NCI-H2081 (cell line): Measurements from ENCODE around the gene RALA.
"Not testable (repeated sequence)": the region's sequence is repeated elsewhere in the genome, so short reads cannot be mapped to it uniquely, and the experiment has no call there.

Experiments
- DNase-seq, 2 experiments: peaks; one replicate each; lab custom pipeline; 2025; lab: John Stamatoyannopoulos, UW

The RALA gene

GRCh38 chr7:39683216-39683845 lies 60.0 kb downstream of the RALA start:
- no peak for DNase-seq

DNA sequence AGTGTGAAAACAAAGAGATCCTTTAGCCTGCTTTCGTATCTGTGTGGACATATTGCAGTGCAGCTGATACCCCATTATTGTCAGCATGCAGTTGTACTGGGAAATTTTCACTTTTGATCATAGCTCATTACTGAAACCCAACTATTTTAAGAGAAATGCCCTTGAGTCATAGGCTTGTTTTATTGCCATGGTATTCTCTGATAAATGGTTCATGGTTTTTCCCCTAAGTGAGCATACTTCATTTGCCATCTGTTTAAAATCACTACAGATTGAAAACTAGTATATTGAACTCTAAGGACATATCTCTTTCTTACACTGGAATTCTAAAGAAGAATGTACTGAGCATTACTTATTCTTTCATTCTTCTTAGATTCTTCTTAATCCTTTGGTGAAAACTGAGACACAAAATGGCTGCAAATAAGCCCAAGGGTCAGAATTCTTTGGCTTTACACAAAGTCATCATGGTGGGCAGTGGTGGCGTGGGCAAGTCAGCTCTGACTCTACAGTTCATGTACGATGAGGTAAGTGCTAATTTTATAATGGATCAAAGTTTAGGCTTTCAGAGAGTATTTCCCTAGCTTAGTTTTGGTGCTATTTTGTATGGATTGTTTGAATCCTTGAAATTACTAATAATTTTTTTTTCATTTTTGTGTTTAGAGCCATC lies 63.0 kb downstream of the RALA start:
- no peak for DNase-seq

- DNase-seq = no peak
Measured at GRCh38 chr7:39688611-39689480, 65.5 kb downstream of the RALA start.

DNA sequence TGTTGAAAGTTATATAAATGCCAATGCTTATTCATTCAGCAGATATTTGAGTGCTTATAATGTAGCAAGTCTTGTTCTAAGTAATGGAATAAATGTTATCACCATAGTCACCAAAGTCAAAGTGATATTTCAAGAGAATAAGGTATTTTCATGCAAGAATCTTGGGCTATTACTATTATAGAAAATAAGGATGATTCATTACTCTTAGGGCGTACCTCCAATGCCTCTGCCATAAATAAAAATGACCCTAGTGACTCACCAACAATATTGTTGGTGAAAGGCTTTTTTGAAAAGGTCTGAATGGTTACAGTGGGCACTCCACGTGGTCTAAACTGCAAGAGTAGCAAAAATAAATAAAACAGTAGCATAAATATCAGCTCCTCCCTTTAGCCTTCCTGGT lies 68.4 kb downstream of the RALA start:
- no peak for DNase-seq

DNA sequence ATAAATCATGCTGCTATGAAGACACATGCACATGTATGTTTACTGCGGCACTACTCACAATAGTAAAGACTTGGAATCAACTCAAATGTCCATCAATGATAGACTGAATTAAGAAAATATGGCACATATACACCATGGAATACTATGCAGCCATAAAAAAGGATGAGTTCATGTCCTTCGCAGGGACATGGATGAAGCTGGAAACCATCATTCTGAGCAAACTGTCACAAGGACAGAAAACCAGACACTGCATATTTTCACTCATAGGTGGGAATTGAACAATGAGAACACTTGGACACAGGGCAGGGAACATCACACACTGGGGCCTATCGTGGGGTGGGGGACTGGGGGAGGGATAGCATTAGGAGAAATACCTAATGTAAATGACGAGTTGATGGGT lies 69.7 kb downstream of the RALA start:
- DNase-seq = not testable (repeated sequence)

DNA sequence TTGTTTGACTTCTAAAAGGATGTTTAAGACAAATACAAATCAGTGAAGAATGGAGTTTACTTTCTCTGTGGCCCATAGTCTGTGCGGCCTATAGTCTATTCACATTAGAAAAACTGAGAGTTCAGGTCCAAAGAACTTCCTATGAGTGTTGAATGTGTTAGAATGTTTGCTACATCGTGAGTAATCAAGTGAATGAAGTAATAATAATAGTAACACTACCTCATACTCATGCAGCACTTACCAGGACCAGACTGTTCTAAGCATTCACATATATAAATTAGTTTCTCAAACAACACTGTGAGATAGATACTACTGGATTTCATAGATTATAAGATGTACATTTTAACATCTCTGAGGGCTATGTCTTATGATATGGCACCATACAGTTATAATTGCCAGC lies 70.4 kb downstream of the RALA start:
- no peak for DNase-seq

- DNase-seq = no peak
Measured at GRCh38 chr7:39695852-39696586, 72.6 kb downstream of the RALA start.

- DNase-seq = no peak
Measured at GRCh38 chr7:39696631-39697030, 73.3 kb downstream of the RALA start.

DNA sequence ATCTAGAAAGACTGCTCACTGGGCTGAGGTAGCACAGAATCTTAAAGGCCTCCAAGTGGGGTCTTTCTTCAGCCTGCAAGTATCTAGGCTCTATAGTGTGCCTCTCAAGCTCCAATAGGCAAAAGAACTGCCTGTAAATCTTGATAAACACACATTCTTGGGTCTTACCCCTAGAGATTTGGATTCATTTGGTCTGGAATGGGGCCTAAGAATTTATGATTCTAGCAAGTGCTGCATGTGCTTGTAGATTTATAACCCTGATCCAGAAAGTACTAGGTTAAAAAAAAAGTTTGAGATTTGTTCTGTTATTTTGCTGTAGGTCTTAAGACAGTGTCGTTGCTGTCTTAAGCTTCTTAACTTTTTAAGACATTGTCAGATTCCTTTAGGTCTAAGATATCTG lies 74.1 kb downstream of the RALA start:
- DNase-seq = no peak

DNA sequence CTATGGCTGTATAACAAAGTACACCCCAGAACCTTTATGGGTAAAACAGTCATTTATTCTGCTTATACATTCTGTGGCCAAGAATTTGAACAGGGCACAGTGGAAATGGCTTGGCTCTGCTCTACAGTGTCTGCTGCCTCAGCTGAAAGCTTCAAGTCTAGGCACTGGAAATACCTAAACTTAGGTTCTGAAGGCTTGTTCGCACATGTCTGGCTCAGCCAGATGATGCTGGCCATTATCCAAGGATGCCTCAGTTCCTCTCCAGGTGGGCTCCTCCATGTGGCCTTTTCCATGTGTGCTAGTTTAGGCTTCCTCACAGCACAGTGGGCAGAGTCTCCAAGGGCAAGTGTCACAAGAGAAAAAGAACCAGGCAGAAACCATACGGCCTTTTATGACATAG lies 76.8 kb downstream of the RALA start:
- no peak for DNase-seq

- DNase-seq = no peak
Measured at GRCh38 chr7:39700932-39701331, 77.6 kb downstream of the RALA start.

DNA sequence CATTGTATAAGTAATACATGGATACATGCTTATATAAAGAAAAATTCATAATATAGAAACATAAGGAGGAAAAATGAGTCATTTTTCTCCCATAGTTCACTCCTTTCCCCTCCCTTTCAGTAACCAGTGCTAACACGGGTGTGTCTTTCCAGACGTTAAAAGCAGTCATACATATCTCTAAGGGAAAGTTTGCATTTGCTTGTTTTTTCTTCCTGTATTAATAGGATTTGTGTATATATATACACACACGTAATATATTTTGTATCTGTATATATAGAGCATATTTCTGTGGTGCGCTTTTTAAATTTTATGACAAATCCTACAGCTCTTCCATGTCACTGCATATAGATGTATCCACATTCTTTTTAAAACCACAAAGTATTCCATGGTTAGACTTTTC lies 78.8 kb downstream of the RALA start:
- no peak for DNase-seq

GRCh38 chr7:39703144-39703543 lies 79.8 kb downstream of the RALA start:
- no peak for DNase-seq

- no peak for DNase-seq
Measured at GRCh38 chr7:39709029-39709428, 85.7 kb downstream of the RALA start.

DNA sequence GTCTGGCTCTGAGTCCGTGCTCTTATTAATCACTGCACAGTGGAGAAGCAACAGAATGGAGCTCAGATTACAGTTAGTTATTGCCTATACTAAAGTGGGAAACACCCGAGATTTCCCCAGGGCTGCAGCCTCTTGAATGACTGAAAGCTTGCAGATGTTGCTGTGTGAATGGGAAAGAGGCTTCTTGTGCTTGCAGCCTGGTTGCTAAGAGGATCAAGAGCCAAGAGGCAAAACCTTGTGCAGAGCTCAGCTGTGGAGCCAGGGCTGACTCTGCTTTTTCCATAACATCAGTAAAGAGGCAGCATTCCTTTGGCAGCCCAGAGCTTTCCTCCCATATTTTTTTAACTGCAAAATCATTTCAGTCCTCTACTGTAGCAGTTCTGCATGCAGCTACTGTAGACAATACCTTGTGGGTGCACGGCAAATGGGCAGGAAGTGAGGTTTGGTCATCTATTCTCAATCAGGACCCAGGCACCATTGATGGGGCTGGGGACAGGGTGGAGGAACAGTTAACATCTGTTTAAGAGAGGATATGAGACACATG lies 86.5 kb downstream of the RALA start:
- no peak for DNase-seq

DNA sequence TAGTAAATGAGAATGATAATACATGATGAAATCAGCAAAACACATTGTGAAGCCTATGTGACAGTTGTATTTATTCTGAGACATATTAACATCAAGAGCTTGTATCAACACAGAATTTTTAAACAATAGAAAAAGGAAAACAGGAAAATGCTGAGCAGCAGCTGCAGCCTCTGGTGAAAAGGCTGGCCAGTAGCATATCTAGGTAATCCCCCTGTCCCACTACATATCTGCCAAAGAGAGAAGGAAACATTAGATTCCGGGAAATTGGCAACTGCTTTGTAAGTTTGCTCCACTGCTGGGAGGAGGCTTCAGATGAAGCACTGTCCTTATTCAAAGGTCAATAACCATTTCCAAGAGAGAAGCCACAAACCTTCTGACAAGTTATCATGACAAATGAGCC lies 89.4 kb downstream of the RALA start:
- no peak for DNase-seq

DNA sequence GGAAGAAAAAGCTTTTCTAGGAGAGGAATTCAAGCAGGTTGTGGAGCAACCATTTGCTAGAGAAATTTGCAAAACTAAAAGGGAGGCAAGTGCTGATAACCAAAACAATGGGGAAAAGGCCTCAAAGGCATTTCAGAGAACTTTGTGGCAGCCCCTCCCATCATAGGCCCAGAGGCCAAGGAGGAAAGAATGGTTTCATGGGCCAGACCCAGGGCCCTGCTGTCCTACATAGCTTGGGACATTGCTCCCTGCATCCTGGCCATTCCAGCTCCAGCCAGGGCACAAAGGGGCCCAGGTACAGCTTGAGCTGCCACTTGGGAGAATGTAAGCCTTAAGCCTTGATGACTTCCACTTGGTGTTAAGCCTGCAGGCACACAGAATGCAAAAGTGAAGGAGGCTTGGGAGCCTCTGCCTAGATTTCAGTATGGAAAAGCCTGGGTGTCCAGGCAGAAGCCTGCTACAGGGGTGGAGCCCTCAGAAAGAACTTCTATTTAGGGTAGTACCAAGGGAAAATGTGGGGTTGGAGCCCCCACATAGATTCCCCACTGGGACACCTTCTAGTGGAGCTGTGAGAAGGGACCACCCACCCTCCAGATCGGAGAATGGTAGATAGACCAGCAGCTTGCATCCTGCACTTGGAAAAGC lies 91.2 kb downstream of the RALA start:
- DNase-seq = no peak

GRCh38 chr7:39720586-39720985 lies 97.2 kb downstream of the RALA start:
- no peak for DNase-seq

- DNase-seq = no peak
Measured at GRCh38 chr7:39721345-39721744, 98.0 kb downstream of the RALA start.

- no peak for DNase-seq
Measured at GRCh38 chr7:39721919-39722597, 98.7 kb downstream of the RALA start.
